GM10248 (cell line): ENCODE data around the gene HERPUD1.

Source experiments
- CTCF ChIA-PET: fragments of 300-600 bp; sonication (Branson Sonifier 250); formaldehyde crosslinking; extraction: SDS; loops from one replicate; lab custom pipeline; 2021; ENCODE audit warnings: antibody characterized with exemption; lab: Yijun Ruan, JAX
- POLR2A ChIA-PET: fragments of 350-650 bp; sonication (Branson Sonifier 250); formaldehyde crosslinking; extraction: SDS; loops from one replicate; lab custom pipeline; 2020; ENCODE audit warnings: antibody characterized with exemption; lab: Yijun Ruan, JAX
- DNase-seq: peaks from one replicate; pipeline ENCODE4 v3.0.0; 2012; ENCODE audit errors: extremely low spot score
- CTCF ChIP-seq: IDR thresholded peaks from 2 replicates; pipeline ENCODE4 v1.5.1; 2012; ENCODE audit warnings: mild to moderate bottlenecking, low read depth; ENCODE audit errors: extremely low read depth, missing control alignments, control extremely low read depth

Gene HERPUD1

GRCh38 chr16:56923481-56924091 is 8.4 kb upstream of the HERPUD1 start:
- POLR2A ChIA-PET: no interaction called here
- no peak for DNase-seq
- CTCF ChIA-PET: interaction anchor here (0.7 kb wide), 1 partner anchor 123 kb away, joined by 3 read pairs; no protein-coding TSS in a partner anchor
- no peak for TF ChIP-seq CTCF

GRCh38 chr16:56927471-56927870 is 4.5 kb upstream of the HERPUD1 start:
- no peak for DNase-seq
- CTCF ChIA-PET: interaction anchor here (1.3 to 1.8 kb wide), 4 partner anchors 9 to 64 kb away, joined by 4 to 7 read pairs (median 5); no protein-coding TSS in a partner anchor
- no peak for TF ChIP-seq CTCF
- POLR2A ChIA-PET: interaction anchor here (1.1 kb wide), 1 partner anchor 9 kb away, joined by 5 read pairs; no protein-coding TSS in a partner anchor

GRCh38 chr16:56929639-56930038 is 2.3 kb upstream of the HERPUD1 start:
- CTCF ChIA-PET: interaction anchor here (1.3 to 2.5 kb wide), 3 partner anchors 9 to 62 kb away, joined by 4 to 8 read pairs (median 7); no protein-coding TSS in a partner anchor
- POLR2A ChIA-PET: no interaction called here
- no peak for TF ChIP-seq CTCF
- no peak for DNase-seq

- no peak for TF ChIP-seq CTCF
- POLR2A ChIA-PET: interaction anchor here (0.9 to 3.9 kb wide), 8 partner anchors 11 to 74 kb away, joined by 3 to 60 read pairs (median 20); no protein-coding TSS in a partner anchor
- DNase-seq: no peak
- CTCF ChIA-PET: interaction anchor here (1.0 to 2.5 kb wide), 7 partner anchors 9 to 64 kb away, joined by 3 to 8 read pairs (median 4); no protein-coding TSS in a partner anchor
These were observed 1.3 kb upstream of the HERPUD1 start for GRCh38 chr16:56930486-56931270.

- no peak for TF ChIP-seq CTCF
- DNase-seq: peak; percentile 80
- CTCF ChIA-PET: interaction anchor here (1.0 to 2.5 kb wide), 7 partner anchors 10 to 65 kb away, joined by 3 to 8 read pairs (median 4); no protein-coding TSS in a partner anchor
- POLR2A ChIA-PET: interaction anchor here (0.7 to 3.9 kb wide), 26 partner anchors 11 to 238 kb away, joined by 3 to 60 read pairs (median 4); no protein-coding TSS in a partner anchor
These were observed 561 bp upstream of the HERPUD1 start for GRCh38 chr16:56931271-56931891.
